ENCODE results near the gene B3GAT3. TPM values are rescaled to one million over a fixed set of nuclear protein-coding genes. Genes with fewer than 3 reads are reported as not detected.

Gene B3GAT3
- total and polyA plus RNA-seq, 10 of the 15 experiments (the other 5 are each of a cell fraction or from before 2014, with no cell fraction given) = 0.31 to 52.7 (median 29.8) TPM

DNA sequence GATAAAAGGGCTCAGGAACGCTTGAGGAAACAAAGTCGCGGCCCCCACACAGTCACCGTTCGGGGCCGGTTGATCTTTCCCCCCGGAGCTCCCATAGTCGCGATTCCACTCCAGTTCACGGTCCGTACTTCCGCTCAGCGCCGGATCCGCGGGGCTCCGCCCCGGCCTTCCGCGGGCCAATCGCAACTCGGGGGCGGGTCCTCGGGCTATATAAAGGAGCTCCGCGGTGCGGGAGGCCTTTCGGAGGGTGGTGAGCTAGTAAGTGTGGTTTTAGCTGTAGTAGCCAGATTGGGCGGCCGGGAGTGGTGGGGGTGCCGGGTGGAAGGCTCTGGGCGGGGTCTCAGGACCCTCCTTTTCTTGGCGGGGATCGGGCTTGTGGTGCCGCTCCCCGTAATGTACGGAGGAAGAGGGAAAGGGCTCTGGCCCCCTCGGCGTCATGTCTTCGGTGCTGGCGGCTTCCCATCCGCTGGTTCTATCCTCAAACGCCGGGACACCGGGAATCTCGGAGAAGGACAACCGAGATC, 43.4 kb upstream of the B3GAT3 start, which contains the start of the genes C11orf98 and CSKMT (continued):
- TF ChIP-seq, protein P1, sequence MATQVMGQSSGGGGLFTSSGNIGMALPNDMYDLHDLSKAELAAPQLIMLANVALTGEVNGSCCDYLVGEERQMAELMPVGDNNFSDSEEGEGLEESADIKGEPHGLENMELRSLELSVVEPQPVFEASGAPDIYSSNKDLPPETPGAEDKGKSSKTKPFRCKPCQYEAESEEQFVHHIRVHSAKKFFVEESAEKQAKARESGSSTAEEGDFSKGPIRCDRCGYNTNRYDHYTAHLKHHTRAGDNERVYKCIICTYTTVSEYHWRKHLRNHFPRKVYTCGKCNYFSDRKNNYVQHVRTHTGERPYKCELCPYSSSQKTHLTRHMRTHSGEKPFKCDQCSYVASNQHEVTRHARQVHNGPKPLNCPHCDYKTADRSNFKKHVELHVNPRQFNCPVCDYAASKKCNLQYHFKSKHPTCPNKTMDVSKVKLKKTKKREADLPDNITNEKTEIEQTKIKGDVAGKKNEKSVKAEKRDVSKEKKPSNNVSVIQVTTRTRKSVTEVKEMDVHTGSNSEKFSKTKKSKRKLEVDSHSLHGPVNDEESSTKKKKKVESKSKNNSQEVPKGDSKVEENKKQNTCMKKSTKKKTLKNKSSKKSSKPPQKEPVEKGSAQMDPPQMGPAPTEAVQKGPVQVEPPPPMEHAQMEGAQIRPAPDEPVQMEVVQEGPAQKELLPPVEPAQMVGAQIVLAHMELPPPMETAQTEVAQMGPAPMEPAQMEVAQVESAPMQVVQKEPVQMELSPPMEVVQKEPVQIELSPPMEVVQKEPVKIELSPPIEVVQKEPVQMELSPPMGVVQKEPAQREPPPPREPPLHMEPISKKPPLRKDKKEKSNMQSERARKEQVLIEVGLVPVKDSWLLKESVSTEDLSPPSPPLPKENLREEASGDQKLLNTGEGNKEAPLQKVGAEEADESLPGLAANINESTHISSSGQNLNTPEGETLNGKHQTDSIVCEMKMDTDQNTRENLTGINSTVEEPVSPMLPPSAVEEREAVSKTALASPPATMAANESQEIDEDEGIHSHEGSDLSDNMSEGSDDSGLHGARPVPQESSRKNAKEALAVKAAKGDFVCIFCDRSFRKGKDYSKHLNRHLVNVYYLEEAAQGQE (IDR thresholded peaks at IDR 0.05; ENCODE audit: low read depth, low read length) = peak; percentile 49; the same call in 1 of the 2 replicates
- TF ChIP-seq EGR1 (IDR thresholded peaks at IDR 0.05; ENCODE audit: borderline replicate concordance in 1 of 2, low read depth in 2 of 2, low read length in 2 of 2) = peak in 1 of 2 experiments; percentile 36; a peak in 1 of 3 replicates
- TF ChIP-seq ZBED1 (IDR thresholded peaks at IDR 0.05; ENCODE audit: borderline replicate concordance) = peak; percentile 99
- TF ChIP-seq FOXM1 (IDR thresholded peaks at IDR 0.05; ENCODE audit: low read depth, low read length) = peak; percentile 48
- TF ChIP-seq, protein P2, sequence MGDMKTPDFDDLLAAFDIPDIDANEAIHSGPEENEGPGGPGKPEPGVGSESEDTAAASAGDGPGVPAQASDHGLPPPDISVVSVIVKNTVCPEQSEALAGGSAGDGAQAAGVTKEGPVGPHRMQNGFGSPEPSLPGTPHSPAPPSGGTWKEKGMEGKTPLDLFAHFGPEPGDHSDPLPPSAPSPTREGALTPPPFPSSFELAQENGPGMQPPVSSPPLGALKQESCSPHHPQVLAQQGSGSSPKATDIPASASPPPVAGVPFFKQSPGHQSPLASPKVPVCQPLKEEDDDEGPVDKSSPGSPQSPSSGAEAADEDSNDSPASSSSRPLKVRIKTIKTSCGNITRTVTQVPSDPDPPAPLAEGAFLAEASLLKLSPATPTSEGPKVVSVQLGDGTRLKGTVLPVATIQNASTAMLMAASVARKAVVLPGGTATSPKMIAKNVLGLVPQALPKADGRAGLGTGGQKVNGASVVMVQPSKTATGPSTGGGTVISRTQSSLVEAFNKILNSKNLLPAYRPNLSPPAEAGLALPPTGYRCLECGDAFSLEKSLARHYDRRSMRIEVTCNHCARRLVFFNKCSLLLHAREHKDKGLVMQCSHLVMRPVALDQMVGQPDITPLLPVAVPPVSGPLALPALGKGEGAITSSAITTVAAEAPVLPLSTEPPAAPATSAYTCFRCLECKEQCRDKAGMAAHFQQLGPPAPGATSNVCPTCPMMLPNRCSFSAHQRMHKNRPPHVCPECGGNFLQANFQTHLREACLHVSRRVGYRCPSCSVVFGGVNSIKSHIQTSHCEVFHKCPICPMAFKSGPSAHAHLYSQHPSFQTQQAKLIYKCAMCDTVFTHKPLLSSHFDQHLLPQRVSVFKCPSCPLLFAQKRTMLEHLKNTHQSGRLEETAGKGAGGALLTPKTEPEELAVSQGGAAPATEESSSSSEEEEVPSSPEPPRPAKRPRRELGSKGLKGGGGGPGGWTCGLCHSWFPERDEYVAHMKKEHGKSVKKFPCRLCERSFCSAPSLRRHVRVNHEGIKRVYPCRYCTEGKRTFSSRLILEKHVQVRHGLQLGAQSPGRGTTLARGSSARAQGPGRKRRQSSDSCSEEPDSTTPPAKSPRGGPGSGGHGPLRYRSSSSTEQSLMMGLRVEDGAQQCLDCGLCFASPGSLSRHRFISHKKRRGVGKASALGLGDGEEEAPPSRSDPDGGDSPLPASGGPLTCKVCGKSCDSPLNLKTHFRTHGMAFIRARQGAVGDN (IDR thresholded peaks at IDR 0.05) = peak; percentile 92
- TF ChIP-seq, protein P3, sequence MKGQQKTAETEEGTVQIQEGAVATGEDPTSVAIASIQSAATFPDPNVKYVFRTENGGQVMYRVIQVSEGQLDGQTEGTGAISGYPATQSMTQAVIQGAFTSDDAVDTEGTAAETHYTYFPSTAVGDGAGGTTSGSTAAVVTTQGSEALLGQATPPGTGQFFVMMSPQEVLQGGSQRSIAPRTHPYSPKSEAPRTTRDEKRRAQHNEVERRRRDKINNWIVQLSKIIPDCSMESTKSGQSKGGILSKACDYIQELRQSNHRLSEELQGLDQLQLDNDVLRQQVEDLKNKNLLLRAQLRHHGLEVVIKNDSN (IDR thresholded peaks at IDR 0.05; ENCODE audit: borderline replicate concordance, extremely low read length, insufficient read depth, low read depth, low read length) = no peak
- TF ChIP-seq, protein P4, sequence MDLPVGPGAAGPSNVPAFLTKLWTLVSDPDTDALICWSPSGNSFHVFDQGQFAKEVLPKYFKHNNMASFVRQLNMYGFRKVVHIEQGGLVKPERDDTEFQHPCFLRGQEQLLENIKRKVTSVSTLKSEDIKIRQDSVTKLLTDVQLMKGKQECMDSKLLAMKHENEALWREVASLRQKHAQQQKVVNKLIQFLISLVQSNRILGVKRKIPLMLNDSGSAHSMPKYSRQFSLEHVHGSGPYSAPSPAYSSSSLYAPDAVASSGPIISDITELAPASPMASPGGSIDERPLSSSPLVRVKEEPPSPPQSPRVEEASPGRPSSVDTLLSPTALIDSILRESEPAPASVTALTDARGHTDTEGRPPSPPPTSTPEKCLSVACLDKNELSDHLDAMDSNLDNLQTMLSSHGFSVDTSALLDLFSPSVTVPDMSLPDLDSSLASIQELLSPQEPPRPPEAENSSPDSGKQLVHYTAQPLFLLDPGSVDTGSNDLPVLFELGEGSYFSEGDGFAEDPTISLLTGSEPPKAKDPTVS (IDR thresholded peaks at IDR 0.05; ENCODE audit: low read depth, low read length) = no peak
- 0 out of 2 replicates have a peak, but pooled peaks have one; percentile 52 for TF ChIP-seq NR2C1 (IDR thresholded peaks at IDR 0.05)
- TF ChIP-seq SPI1 (IDR thresholded peaks at IDR 0.05; ENCODE audit: borderline replicate concordance, insufficient read depth, low read depth, low read length) = peak; percentile 50; the same call in 1 of the 2 replicates
- TF ChIP-seq KLF5 (IDR thresholded peaks at IDR 0.05; ENCODE audit: partially characterized antibody) = peak; percentile 50
- TF ChIP-seq, protein P5, sequence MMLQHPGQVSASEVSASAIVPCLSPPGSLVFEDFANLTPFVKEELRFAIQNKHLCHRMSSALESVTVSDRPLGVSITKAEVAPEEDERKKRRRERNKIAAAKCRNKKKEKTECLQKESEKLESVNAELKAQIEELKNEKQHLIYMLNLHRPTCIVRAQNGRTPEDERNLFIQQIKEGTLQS (IDR thresholded peaks at IDR 0.05; ENCODE audit: borderline replicate concordance, extremely low read depth, low read depth, low read length) = no peak
- TF ChIP-seq TCF7 (IDR thresholded peaks at IDR 0.05; ENCODE audit: borderline replicate concordance) = 0 out of 2 replicates have a peak, but pooled peaks have one; percentile 23
- TF ChIP-seq RUNX3 (IDR thresholded peaks at IDR 0.05; ENCODE audit: low read length) = peak; percentile 86
- TF ChIP-seq POLR2AphosphoS2 (IDR thresholded peaks at IDR 0.05; ENCODE audit: low read depth, low read length) = peak; percentile 100
- no peak for TF ChIP-seq FOXK2 (IDR thresholded peaks at IDR 0.05)
- TF ChIP-seq CHD4 (IDR thresholded peaks at IDR 0.05) = no peak
- TF ChIP-seq, protein P6, sequence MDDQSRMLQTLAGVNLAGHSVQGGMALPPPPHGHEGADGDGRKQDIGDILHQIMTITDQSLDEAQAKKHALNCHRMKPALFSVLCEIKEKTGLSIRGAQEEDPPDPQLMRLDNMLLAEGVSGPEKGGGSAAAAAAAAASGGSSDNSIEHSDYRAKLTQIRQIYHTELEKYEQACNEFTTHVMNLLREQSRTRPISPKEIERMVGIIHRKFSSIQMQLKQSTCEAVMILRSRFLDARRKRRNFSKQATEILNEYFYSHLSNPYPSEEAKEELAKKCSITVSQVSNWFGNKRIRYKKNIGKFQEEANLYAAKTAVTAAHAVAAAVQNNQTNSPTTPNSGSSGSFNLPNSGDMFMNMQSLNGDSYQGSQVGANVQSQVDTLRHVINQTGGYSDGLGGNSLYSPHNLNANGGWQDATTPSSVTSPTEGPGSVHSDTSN (IDR thresholded peaks at IDR 0.05; ENCODE audit: insufficient replicate concordance, low read depth, low read length) = peak; percentile 63
